SIG-M5 treated with dmso at 0.1 percent for 504 hours (cell line): ENCODE measurements around the gene MST1R.
"Not testable (repeated sequence)": the region's sequence is repeated elsewhere in the genome, so short reads cannot be mapped to it uniquely, and the experiment has no call there.

Experiments used
- DNase-seq: peaks from one replicate; lab custom pipeline; 2025; ENCODE audit not compliant: unreplicated experiment; lab: John Stamatoyannopoulos, UW

The MST1R gene

DNA sequence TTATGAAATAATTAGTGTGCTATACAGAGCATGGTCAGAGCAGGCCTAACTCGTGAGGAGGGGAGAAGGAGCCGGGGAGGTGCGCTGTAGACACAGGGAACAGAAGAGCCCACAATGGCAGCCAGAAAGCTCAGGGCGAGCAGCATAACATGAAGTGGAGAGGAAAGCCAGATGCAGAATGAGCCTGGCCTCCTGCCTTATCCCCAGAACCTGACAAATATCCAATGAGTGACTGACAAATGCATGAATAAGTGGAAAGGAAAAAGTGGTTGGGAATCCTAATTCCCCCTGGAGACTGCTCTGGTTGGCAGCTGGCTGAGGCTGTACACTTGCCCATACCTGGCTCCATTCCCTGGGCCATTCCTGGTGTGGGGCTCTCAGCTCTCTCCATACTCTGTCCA, 9.2 kb upstream of the MST1R start:
- no peak for DNase-seq

DNA sequence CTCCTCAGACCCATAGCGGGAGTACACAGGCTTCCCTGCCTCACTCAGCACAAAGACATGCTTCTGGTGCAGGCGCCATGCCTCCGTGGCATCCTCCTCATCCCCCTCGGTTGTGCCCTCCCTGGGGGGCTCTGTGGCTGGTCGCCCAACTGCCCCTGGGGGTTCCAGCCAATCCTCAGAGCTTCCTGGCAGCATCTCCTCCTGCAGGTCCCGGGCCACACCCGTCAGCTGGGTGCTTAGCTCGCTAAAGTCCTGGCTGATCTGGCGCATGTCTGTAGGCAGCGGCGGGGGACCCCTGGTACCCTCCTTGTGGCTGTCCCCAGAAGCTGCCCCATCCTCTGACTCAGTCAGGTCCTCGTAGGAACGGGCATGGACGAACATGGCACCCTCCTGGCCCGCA, 7.9 kb upstream of the MST1R start:
- DNase-seq = no peak

GRCh38 chr3:49911124-49911420, 7.4 kb upstream of the MST1R start:
- no peak for DNase-seq

GRCh38 chr3:49910409-49911123, 6.9 kb upstream of the MST1R start:
- no peak for DNase-seq

DNA sequence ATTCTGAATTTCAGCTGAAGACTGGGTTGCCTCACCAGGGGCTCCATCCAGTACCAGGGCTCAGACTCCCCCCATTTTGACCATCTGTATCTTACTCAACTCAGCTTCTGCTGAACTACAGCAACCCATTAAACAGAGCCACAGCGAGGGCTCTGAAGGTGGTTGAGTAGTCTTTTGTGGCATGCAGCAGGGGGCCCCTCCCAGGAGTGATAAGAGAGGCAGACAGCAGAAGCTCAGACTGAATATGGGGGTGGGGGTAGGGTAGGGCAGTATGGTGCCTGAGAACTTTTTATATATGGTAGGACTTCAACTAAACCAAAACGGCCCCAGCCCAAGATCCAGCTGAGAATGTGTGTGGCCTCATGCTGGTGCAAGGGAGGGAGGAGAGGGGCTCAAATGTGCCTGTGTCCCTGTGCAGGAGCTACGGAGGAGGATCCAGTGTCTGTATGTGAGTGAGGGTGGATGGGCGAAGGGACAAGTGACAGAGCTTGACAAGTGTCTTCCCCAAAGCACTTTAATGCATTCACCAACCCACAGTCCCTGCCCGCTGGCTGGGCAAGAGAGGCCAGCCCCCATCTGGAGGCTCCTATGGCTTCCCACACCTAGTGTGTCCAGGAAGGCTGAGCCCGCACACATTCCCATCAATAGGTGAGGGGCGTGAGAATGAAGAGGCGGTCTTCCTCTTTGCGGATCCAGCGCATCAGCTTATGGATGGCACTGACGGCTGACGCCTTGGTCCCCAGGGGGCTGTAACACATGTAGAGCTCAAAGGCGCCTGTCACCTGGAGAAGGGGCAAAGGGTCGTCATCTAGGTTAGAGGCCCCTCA, 4.9 kb upstream of the MST1R start:
- DNase-seq = no peak

- DNase-seq = peak; percentile 24
Observed at GRCh38 chr3:49906073-49906743, 2.5 kb upstream of the MST1R start.

GRCh38 chr3:49904448-49904847, 775 bp upstream of the MST1R start:
- DNase-seq = not testable (repeated sequence)

- DNase-seq = no peak
Observed at GRCh38 chr3:49902511-49903345, 945 bp downstream of the MST1R start.

GRCh38 chr3:49901366-49902339, 2.0 kb downstream of the MST1R start:
- DNase-seq = no peak

DNA sequence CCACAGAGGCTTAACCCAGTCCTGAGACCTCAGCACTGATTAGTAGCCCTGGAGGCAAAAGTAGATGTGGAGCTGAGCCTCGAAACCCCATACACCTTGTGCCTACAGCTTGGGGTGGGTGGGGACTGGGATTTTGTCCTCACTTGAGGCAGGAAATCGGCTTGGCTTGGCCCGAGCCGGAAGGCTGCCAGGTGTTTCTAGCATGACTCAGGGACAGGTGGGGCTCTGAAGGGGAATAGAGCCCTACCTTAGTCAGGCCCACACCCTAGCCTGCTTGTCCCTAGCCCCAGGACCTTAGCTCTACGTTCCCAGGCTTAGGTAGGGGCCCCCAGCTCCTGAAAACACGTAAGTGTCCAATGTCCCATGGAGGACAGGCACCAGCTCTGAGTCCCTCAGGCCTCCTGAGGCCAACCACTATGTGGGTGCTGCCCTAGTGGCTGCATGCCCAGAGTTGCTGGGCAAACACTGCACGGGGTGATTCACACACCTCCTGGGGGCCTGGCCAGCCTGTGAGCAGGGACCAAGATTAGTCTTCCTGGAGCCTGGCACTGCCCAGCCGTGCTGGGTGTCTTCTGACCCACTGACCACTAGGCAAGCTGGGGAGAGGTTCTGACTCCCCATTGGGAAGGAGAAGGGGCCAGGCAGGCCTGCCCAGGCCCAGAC, 3.1 kb downstream of the MST1R start:
- no peak for DNase-seq

GRCh38 chr3:49899815-49900214, 3.9 kb downstream of the MST1R start:
- peak; percentile 35 for DNase-seq

- DNase-seq = no peak
Observed at GRCh38 chr3:49898991-49899390, 4.7 kb downstream of the MST1R start.

DNA sequence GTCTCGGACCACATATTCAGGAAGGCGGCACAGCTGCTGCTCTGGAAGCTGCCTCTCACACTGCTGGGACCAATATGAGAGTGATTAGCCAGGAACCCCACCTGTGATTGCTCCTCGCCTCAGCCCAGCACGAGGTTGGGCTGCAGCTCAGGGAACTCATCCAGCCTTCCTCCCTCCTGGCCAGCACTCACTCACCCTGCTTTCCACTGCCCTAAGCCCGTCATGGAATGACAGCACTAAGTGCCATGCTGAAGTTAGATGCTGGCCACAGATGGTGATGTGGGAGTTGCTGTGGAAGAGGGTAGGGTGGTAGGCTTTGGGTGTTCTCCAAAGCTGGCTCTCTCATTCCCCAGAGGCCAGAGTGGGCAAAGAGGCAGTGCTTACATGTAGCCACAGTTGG, 7.3 kb downstream of the MST1R start:
- no peak for DNase-seq

GRCh38 chr3:49895791-49896190, 7.9 kb downstream of the MST1R start:
- no peak for DNase-seq

DNA sequence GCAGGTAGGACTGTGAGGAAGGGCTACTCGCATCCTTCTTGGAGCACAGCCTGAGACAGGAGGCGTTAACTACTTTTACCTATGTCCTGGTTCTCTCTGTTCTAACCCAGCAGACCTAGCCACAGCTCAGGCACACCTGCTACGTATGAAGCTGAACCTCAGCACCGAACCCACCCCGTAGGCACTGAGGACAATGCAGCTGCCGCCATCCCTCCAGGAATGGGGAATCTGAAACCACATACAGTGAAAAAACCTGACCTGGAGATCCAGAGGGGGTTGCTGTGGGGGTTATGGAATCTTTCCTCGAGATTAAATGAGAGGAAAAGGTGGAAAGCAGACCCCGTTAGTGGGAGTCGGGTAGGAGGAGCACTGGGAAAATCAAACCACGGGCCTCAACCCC, 14.4 kb downstream of the MST1R start:
- DNase-seq = no peak

GRCh38 chr3:49886922-49887265, 16.8 kb downstream of the MST1R start:
- DNase-seq = no peak

GRCh38 chr3:49883998-49884397, 19.7 kb downstream of the MST1R start:
- DNase-seq = no peak

GRCh38 chr3:49882166-49882565, 21.5 kb downstream of the MST1R start:
- peak; percentile 68 for DNase-seq

GRCh38 chr3:49880581-49881315, 22.9 kb downstream of the MST1R start:
- no peak for DNase-seq
